Neural cell (in vitro differentiated cells): ENCODE data around the gene CRYBB2.
"Not testable (repeated sequence)": the region's sequence is repeated elsewhere in the genome, so short reads cannot be mapped to it uniquely, and the experiment has no call there.

Experiments used
- CTCF ChIP-seq: fragments of 450-650 bp; IDR thresholded peaks from 2 replicates; pipeline ENCODE4 v1.5.1; 2014; ENCODE audit warnings: antibody characterized with exemption, mild to moderate bottlenecking, moderate library complexity; ENCODE audit not compliant: poor library complexity, severe bottlenecking
- EZH2 ChIP-seq: fragments of 200-600, 300-800 bp; shearing (Covaris generic), sonication (generic); IDR thresholded peaks from 2 replicates; pipeline ENCODE4 v1.6.1; 2014; ENCODE audit warnings: antibody characterized with exemption, low read length, borderline replicate concordance, mild to moderate bottlenecking; ENCODE audit not compliant: insufficient read depth, poor library complexity, severe bottlenecking

GRCh38 chr22:25230760-25231159 lies 11.3 kb downstream of the CRYBB2 start:
- TF ChIP-seq EZH2, CTCF: not testable (repeated sequence)
